Sigmoid colon (tissue), 4 donors: Measurements from ENCODE around the gene PLPP2.

Source experiments
- CTCF ChIP-seq, 4 experiments: fragments of 450-650 bp in 3 of 4; fragments of 200-600 bp in 1 of 4; IDR thresholded peaks; one replicate each; pipeline ENCODE4 v1.5.1; 2016 to 2019; ENCODE audit warnings: antibody characterized with exemption in 4 of 4, mild to moderate bottlenecking in 3 of 4, moderate library complexity in 2 of 4
- EP300 ChIP-seq, 4 donors: sonication (generic); formaldehyde crosslinking; IDR thresholded peaks; one replicate each; pipeline ENCODE4 v1.6.1; 2017; ENCODE audit warnings: antibody characterized with exemption in 4 of 4
- POLR2A ChIP-seq, 2 donors: fragments of 450-650 bp; IDR thresholded peaks; one replicate each; pipeline ENCODE4 v1.6.1; 2016; ENCODE audit warnings: antibody characterized with exemption in 2 of 2, mild to moderate bottlenecking in 2 of 2, moderate library complexity in 2 of 2

- no peak for TF ChIP-seq CTCF (IDR thresholded peaks at IDR 0.05)
- TF ChIP-seq EP300 (IDR thresholded peaks at IDR 0.05): no peak
- no peak for TF ChIP-seq POLR2A (IDR thresholded peaks at IDR 0.05)
These were observed 43.3 kb upstream of the PLPP2 start for GRCh38 chr19:334296-335071.
